ENCODE results near the gene ABCB11.

DNA sequence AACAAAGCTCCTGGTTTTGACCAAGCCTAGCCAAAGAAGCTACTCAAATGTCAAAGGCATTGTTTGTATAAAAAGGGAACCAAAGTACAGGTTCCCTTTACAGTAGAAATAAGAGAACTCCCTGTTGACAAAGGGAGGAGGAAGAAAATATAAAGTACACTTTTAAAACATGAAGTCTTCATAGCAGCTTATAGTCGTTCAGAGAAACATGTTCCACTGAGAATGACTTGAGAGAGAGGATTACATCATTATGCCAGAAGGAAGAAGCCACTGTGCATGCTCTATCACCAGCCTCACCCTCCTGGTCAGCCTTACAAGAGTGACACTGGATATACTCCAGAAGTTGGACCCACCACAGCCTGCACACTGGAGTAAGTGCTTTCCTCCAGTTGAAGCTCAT is 35.8 kb upstream of the ABCB11 start:
- no peak for TF ChIP-seq POLR2A (IDR thresholded peaks at IDR 0.05; ENCODE audit: low read depth, low read length)
- TF ChIP-seq POLR2AphosphoS5 (IDR thresholded peaks at IDR 0.05; ENCODE audit: low read depth, low read length): no peak
- TF ChIP-seq SPI1 (IDR thresholded peaks at IDR 0.05; ENCODE audit: low read depth, low read length): no peak
- no peak for TF ChIP-seq TAF1 (IDR thresholded peaks at IDR 0.05; ENCODE audit: low read depth, low read length)
- no peak for TF ChIP-seq POU2F2 (IDR thresholded peaks at IDR 0.05; ENCODE audit: low read depth, low read length)

Measured in GM12891 (cell line).